Measurements from ENCODE around the gene ICA1. TPM values are rescaled to one million over a fixed set of nuclear protein-coding genes. Genes with fewer than 3 reads are reported as not detected.

ICA1 gene
- total and polyA plus RNA-seq, 2 donors (not counting 3 experiments of a cell fraction or from before 2014, with no cell fraction given), result 19.0 to 47.1 TPM

DNA sequence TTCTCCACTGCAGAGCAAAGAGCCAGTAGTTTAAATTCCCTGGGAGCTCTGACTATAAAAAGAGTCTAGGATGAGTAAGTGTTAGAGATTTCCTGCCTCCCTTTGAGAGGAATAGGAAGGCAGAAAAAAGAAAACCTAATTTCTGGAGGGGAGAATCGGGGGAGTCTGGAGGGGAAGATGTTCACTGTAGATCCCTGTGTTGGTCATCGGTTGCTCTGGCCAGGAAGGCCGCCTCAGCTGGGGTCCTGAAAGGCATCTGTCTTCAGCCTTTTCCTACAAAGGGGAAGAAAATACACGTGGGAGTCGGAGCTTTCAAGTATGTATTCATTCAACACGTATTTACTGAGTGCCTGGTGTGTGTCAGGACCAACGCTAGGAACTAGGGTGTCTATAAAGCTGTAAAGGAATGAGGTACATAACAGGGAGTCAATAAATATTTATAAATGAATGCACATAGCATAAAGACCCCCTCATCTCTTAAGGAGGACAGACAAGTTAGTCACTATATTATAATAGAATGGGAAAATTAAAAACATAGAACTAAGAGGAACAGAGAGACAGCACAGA lies 101.1 kb downstream of the ICA1 start:
- H3K9me1 ChIP-seq (replicated peaks; ENCODE audit: control insufficient read depth, extremely low read depth, insufficient read depth, low read length), result no peaks in the 10 kb centered on the region
- no peaks in the 10 kb centered on the region for H4K20me1 ChIP-seq (replicated peaks; ENCODE audit: control insufficient read depth, extremely low read depth, insufficient read depth, low read length)
- dilution Hi-C loops (cut with MboI; ENCODE audit: extremely low pct_ligation_motif_present, low sequenced_read_pairs), result no loop called here
- H3K27me3 ChIP-seq (ENCODE audit: control insufficient read depth in 2 of 2, insufficient read depth in 2 of 2, low read length in 2 of 2), result no peaks in the 10 kb centered on the region
- no peak overlapping the region for H3K27ac ChIP-seq (ENCODE audit: insufficient read depth, low read depth, low read length)
- ChIA-PET POLR2A (no interaction called here), CTCF (interaction anchor here (1.2 to 2.1 kb wide), 5 partner anchors 10 to 566 kb away, joined by 3 to 7 read pairs (median 4); no protein-coding TSS in a partner anchor)
- BruUV-seq (replicated peaks), result no TSS peak
- H3K9ac ChIP-seq (replicated peaks; ENCODE audit: extremely low read depth, insufficient read depth, low read length), result no peak overlapping the region
- DNase-seq (ENCODE audit: low read depth, low spot score) (no peak), FAIRE-seq (no peak)
- no peak overlapping the region for H3K4me2 ChIP-seq (ENCODE audit: insufficient read depth, low read length)
- intact Hi-C loops (cut with micrococcal nuclease), result no loop called here
- no peak overlapping the region for H2AFZ ChIP-seq (ENCODE audit: low read depth, low read length)
- no peaks in the 10 kb centered on the region for H3K4me1 ChIP-seq (ENCODE audit: control insufficient read depth, extremely low read depth, insufficient read depth, low read length)
- TF ChIP-seq MYC (IDR thresholded peaks at IDR 0.05; ENCODE audit: low read depth, low read length) (no peak), JUN (IDR thresholded peaks at IDR 0.05; ENCODE audit: borderline replicate concordance, insufficient read depth, insufficient read length, low read depth) (no peak), POLR2A (IDR thresholded peaks at IDR 0.05; ENCODE audit: low read depth, low read length) (no peak), EZH2 (IDR thresholded peaks at IDR 0.05; ENCODE audit: borderline replicate concordance, low read depth, low read length, severe bottlenecking) (no peak), FOS (IDR thresholded peaks at IDR 0.05; ENCODE audit: borderline replicate concordance, insufficient read depth, low read length) (no peak), POLR2AphosphoS5 (IDR thresholded peaks at IDR 0.05; ENCODE audit: insufficient read depth, low read depth, low read length) (no peak), GATA2 (IDR thresholded peaks at IDR 0.05; ENCODE audit: insufficient read depth, insufficient read length, low read depth, low read length) (no peak), CTCF (IDR thresholded peaks at IDR 0.05; ENCODE audit: extremely low read depth in 1 of 2, insufficient read depth in 1 of 2, low read depth in 1 of 2, low read length in 2 of 2) (no peak)
- TF ChIP-seq, protein P1, sequence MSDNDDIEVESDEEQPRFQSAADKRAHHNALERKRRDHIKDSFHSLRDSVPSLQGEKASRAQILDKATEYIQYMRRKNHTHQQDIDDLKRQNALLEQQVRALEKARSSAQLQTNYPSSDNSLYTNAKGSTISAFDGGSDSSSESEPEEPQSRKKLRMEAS (IDR thresholded peaks at IDR 0.05; ENCODE audit: insufficient read depth, insufficient read length), result no peak
- H3K9me3 ChIP-seq (replicated peaks; ENCODE audit: control insufficient read depth, insufficient read depth, low read length), result no peaks in the 10 kb centered on the region
- H3K79me2 ChIP-seq (ENCODE audit: control insufficient read depth, insufficient read depth, low read length), result no peaks in the 10 kb centered on the region
- no peak overlapping the region for H3K4me3 ChIP-seq (replicated peaks in 1 of 3; ENCODE audit: insufficient read depth in 1 of 3, low read depth in 1 of 3, low read length in 3 of 3)
- H3K36me3 ChIP-seq (ENCODE audit: control insufficient read depth in 2 of 2, extremely low read depth in 1 of 2, insufficient read depth in 2 of 2, low read length in 2 of 2), result no peaks in the 10 kb centered on the region

Measured in endothelial cell of umbilical vein (primary cell).